ENCODE results near the gene IRS2.

Gene IRS2

GRCh38 chr13:109809216-109809932 is 23.0 kb upstream of the IRS2 start:
- H3K9me3 ChIP-seq (ENCODE audit: insufficient read depth, low read depth, low read length): no peaks in the 10 kb centered on the region
- no peak overlapping the region for H3K4me2 ChIP-seq (ENCODE audit: low read depth, low read length, poor library complexity, severe bottlenecking)
- H2AFZ ChIP-seq (ENCODE audit: low read length): no peak overlapping the region
- H3K9ac ChIP-seq (ENCODE audit: low read depth, low read length, poor library complexity, severe bottlenecking): no peak overlapping the region
- no peak overlapping the region for H3K4me3 ChIP-seq (ENCODE audit: low read length, poor library complexity, severe bottlenecking)
- no peaks in the 10 kb centered on the region for H3K9me2 ChIP-seq (replicated peaks; ENCODE audit: low read depth, low read length)
- no peaks in the 10 kb centered on the region for H3K79me2 ChIP-seq (ENCODE audit: insufficient read depth, low read length)
- no peaks in the 10 kb centered on the region for H4K20me1 ChIP-seq (ENCODE audit: insufficient read depth, low read length, poor library complexity, severe bottlenecking)
- H3K4me1 ChIP-seq (ENCODE audit: insufficient read depth, low read length, poor library complexity, severe bottlenecking): no peaks in the 10 kb centered on the region
- H3F3A ChIP-seq (ENCODE audit: low read depth): no peaks in the 10 kb centered on the region
- H3K36me3 ChIP-seq (ENCODE audit: insufficient read depth, low read length): no peaks in the 10 kb centered on the region
- no peak for TF ChIP-seq EZH2phosphoT487 (IDR thresholded peaks at IDR 0.05; ENCODE audit: borderline replicate concordance)
- TF ChIP-seq, protein P1, sequence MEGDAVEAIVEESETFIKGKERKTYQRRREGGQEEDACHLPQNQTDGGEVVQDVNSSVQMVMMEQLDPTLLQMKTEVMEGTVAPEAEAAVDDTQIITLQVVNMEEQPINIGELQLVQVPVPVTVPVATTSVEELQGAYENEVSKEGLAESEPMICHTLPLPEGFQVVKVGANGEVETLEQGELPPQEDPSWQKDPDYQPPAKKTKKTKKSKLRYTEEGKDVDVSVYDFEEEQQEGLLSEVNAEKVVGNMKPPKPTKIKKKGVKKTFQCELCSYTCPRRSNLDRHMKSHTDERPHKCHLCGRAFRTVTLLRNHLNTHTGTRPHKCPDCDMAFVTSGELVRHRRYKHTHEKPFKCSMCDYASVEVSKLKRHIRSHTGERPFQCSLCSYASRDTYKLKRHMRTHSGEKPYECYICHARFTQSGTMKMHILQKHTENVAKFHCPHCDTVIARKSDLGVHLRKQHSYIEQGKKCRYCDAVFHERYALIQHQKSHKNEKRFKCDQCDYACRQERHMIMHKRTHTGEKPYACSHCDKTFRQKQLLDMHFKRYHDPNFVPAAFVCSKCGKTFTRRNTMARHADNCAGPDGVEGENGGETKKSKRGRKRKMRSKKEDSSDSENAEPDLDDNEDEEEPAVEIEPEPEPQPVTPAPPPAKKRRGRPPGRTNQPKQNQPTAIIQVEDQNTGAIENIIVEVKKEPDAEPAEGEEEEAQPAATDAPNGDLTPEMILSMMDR (conservative IDR thresholded peaks at IDR 0.05; ENCODE audit: low read length): no peak
- H3K27me3 ChIP-seq (ENCODE audit: insufficient read depth, low read length, poor library complexity, severe bottlenecking): no peaks in the 10 kb centered on the region

DNA sequence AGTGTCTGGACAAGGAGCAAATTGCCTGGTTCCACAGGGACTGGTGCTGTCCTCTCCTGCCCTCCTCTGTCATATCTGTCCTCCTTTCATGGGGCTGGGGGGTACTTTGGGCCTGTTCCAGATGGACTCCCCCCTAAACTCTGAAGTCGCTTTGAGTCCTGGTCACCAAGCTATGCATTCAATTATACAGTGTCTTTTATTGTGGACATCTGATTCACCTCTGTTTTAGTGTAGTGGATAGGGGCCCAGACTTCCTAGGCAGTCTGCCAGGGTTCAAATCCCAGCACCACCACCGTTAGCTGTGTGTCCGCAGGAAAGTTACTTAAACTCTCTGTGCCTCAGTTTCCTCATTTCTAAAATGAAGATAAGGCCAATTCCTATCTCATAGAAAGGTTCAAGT is 21.0 kb upstream of the IRS2 start:
- Histone ChIP-seq H3K4me3 (ENCODE audit: low read length, poor library complexity, severe bottlenecking) (no peak overlapping the region), H2AFZ (ENCODE audit: low read length) (no peak overlapping the region), H3K79me2 (ENCODE audit: insufficient read depth, low read length) (no peaks in the 10 kb centered on the region), H3K4me2 (ENCODE audit: low read depth, low read length, poor library complexity, severe bottlenecking) (no peak overlapping the region), H3K4me1 (ENCODE audit: insufficient read depth, low read length, poor library complexity, severe bottlenecking) (no peaks in the 10 kb centered on the region), H3K9ac (ENCODE audit: low read depth, low read length, poor library complexity, severe bottlenecking) (no peak overlapping the region), H4K20me1 (ENCODE audit: insufficient read depth, low read length, poor library complexity, severe bottlenecking) (no peaks in the 10 kb centered on the region), H3K9me2 (replicated peaks; ENCODE audit: low read depth, low read length) (no peaks in the 10 kb centered on the region), H3K27me3 (ENCODE audit: insufficient read depth, low read length, poor library complexity, severe bottlenecking) (no peaks in the 10 kb centered on the region), H3F3A (ENCODE audit: low read depth) (no peaks in the 10 kb centered on the region), H3K9me3 (ENCODE audit: insufficient read depth, low read depth, low read length) (no peaks in the 10 kb centered on the region), H3K36me3 (ENCODE audit: insufficient read depth, low read length) (no peaks in the 10 kb centered on the region)
- TF ChIP-seq, protein P1 (conservative IDR thresholded peaks at IDR 0.05; ENCODE audit: low read length): no peak
- TF ChIP-seq EZH2phosphoT487 (IDR thresholded peaks at IDR 0.05; ENCODE audit: borderline replicate concordance): no peak

DNA sequence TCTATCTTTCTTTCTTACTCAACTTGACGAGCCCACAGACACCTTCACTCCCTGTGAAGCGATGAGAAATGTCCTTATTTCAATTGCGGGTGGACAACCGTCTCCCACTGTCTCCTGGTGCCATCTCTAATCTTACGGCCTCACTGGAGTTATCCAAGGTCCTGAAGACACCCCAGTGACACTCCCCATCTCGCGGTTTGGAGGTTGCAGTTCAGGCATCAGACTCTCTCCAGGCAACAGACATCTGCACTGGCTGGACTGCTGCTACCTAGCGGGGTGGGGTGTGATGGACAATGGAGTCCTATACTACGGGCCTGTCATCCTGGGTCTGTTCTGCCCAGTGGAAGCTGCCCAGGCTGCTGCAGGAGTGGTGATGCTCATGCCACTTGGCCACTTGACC is 18.3 kb upstream of the IRS2 start:
- Histone ChIP-seq H3K4me3 (ENCODE audit: low read length, poor library complexity, severe bottlenecking) (no peak overlapping the region), H4K20me1 (ENCODE audit: insufficient read depth, low read length, poor library complexity, severe bottlenecking) (no peaks in the 10 kb centered on the region), H3K9ac (ENCODE audit: low read depth, low read length, poor library complexity, severe bottlenecking) (no peak overlapping the region), H3K27me3 (ENCODE audit: insufficient read depth, low read length, poor library complexity, severe bottlenecking) (no peaks in the 10 kb centered on the region), H3K4me1 (ENCODE audit: insufficient read depth, low read length, poor library complexity, severe bottlenecking) (no peaks in the 10 kb centered on the region), H3K36me3 (ENCODE audit: insufficient read depth, low read length) (no peaks in the 10 kb centered on the region), H3F3A (ENCODE audit: low read depth) (no peaks in the 10 kb centered on the region), H3K9me3 (ENCODE audit: insufficient read depth, low read depth, low read length) (no peaks in the 10 kb centered on the region), H2AFZ (ENCODE audit: low read length) (no peak overlapping the region), H3K4me2 (ENCODE audit: low read depth, low read length, poor library complexity, severe bottlenecking) (no peak overlapping the region), H3K9me2 (replicated peaks; ENCODE audit: low read depth, low read length) (no peaks in the 10 kb centered on the region), H3K79me2 (ENCODE audit: insufficient read depth, low read length) (no peaks in the 10 kb centered on the region)
- TF ChIP-seq, protein P1 (conservative IDR thresholded peaks at IDR 0.05; ENCODE audit: low read length): no peak
- no peak for TF ChIP-seq EZH2phosphoT487 (IDR thresholded peaks at IDR 0.05; ENCODE audit: borderline replicate concordance)
